GM19468 (cell line): ENCODE data around the gene PITPNC1.
A peak's percentile ranks its signal among the peaks of the same experiment; 100 is the strongest.
"Not testable (repeated sequence)": the region's sequence is repeated elsewhere in the genome, so short reads cannot be mapped to it uniquely, and the experiment has no call there.

Experiments
- ATAC-seq: cut with Tn5 transposase; IDR thresholded peaks from one replicate; pipeline ENCODE4 v1.9.1; 2021; ENCODE audit warnings: mild to moderate bottlenecking, moderate library complexity, moderate number of reproducible peaks; ENCODE audit not compliant: unreplicated experiment; ENCODE audit errors: extremely low read depth

Gene PITPNC1

GRCh38 chr17:67700037-67700724, 323.1 kb downstream of the PITPNC1 start:
- no peak for ATAC-seq

- no peak for ATAC-seq
Measured at GRCh38 chr17:67700725-67701119, 323.6 kb downstream of the PITPNC1 start.

GRCh38 chr17:67702861-67703260, 325.8 kb downstream of the PITPNC1 start:
- ATAC-seq = not testable (repeated sequence)

GRCh38 chr17:67707442-67707841, 330.4 kb downstream of the PITPNC1 start:
- no peak for ATAC-seq

GRCh38 chr17:67708378-67708777, 331.3 kb downstream of the PITPNC1 start:
- ATAC-seq = no peak

GRCh38 chr17:67711916-67712315, 334.8 kb downstream of the PITPNC1 start:
- ATAC-seq = no peak

- ATAC-seq = no peak
Measured at GRCh38 chr17:67712375-67712774, 335.3 kb downstream of the PITPNC1 start.

- no peak for ATAC-seq
Measured at GRCh38 chr17:67713169-67713568, 336.1 kb downstream of the PITPNC1 start.

GRCh38 chr17:67716405-67716798, 339.3 kb downstream of the PITPNC1 start:
- no peak for ATAC-seq

- ATAC-seq = no peak
Measured at GRCh38 chr17:67717192-67717623, 340.1 kb downstream of the PITPNC1 start.

GRCh38 chr17:67717624-67718324, 340.7 kb downstream of the PITPNC1 start, which contains the start of gene NOL11:
Gene NOL11, plus strand, starts transcription at chr17:67717936. Its CDS starts 12 bp downstream, at chr17:67717948.
- ATAC-seq = peak; percentile 84

GRCh38 chr17:67718325-67718941, 341.4 kb downstream of the PITPNC1 start:
- ATAC-seq = no peak

GRCh38 chr17:67725373-67725791, 348.3 kb downstream of the PITPNC1 start:
- no peak for ATAC-seq

GRCh38 chr17:67725807-67726206, 348.7 kb downstream of the PITPNC1 start:
- ATAC-seq = no peak

GRCh38 chr17:67727152-67728039, 350.3 kb downstream of the PITPNC1 start:
- not testable (repeated sequence) for ATAC-seq

- ATAC-seq = no peak
Measured at GRCh38 chr17:67729903-67730302, 352.8 kb downstream of the PITPNC1 start.

- ATAC-seq = no peak
Measured at GRCh38 chr17:67730731-67731130, 353.6 kb downstream of the PITPNC1 start.

GRCh38 chr17:67733449-67733848, 356.4 kb downstream of the PITPNC1 start:
- no peak for ATAC-seq

- ATAC-seq = no peak
Measured at GRCh38 chr17:67737145-67737544, 360.1 kb downstream of the PITPNC1 start.

- ATAC-seq = no peak
Measured at GRCh38 chr17:67742025-67742424, 364.9 kb downstream of the PITPNC1 start.
